SK-N-MC (cell line): Measurements from ENCODE around the gene BMERB1.

Source experiments
- EZH2 ChIP-seq: fragments of 200-600 bp; sonication (generic); IDR thresholded peaks from one replicate; pipeline ENCODE4 v1.6.1; 2017; ENCODE audit warnings: antibody characterized with exemption
- FOXP2 ChIP-seq: optimal IDR thresholded peaks from 2 replicates; pipeline ENCODE3; 2011; ENCODE audit warnings: mild to moderate bottlenecking, moderate library complexity; ENCODE audit not compliant: insufficient read depth; ENCODE audit errors: extremely low read length, control extremely low read depth
- POLR2AphosphoS5 ChIP-seq: IDR thresholded peaks from 2 replicates; pipeline ENCODE4 v1.6.1; 2012; ENCODE audit warnings: mild to moderate bottlenecking, low read depth, low read length, borderline replicate concordance

DNA sequence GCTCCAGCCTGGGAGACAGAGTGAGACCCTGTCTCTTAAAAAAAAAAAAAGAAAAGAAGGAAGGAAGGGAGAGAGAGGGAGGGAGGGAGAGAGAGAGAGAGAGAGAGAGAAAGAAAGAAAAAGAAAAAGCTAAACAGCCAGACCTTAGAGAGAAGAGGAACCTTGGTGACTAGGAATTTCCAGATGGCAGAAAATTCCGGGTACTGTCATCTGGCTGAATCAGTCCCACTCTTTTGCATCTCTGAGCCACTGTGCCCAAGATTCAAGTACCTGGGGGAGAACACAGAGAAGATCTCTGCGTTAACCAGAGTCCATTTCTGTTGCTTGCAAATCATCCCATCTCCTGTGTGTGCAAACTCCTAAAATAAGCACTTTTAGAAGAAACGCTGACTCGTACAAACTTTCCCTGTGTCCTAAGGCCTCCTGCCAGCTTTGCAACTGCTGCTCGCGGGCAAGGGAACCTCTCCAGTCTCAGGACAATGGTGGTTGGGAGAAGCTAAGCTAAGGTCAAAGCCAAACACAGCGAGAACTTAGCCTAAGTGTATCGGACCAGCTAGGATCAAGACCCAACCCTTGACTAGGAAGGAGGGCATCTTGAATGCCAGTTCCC lies 18.0 kb downstream of the BMERB1 start:
- TF ChIP-seq POLR2AphosphoS5: no peak
- no peak for TF ChIP-seq EZH2
- no peak for TF ChIP-seq FOXP2
